HepG2 (cell line): ENCODE measurements around the gene EIF5A. TPM values are rescaled to one million over a fixed set of nuclear protein-coding genes. Genes with fewer than 3 reads are reported as not detected.

Experiments used
- GLI4 ChIP-seq: sonication (generic); formaldehyde crosslinking; IDR thresholded peaks from 2 replicates; pipeline ENCODE4 v1.5.1; 2020; ENCODE audit warnings: missing genetic modification reagents, mild to moderate bottlenecking, moderate library complexity, borderline replicate concordance
- HNRNPK ChIP-seq: fragments of 200-400 bp; formaldehyde crosslinking; IDR thresholded peaks from 2 replicates; pipeline ENCODE4 v1.6.1; 2018; ENCODE audit warnings: low read length, low read depth, moderate library complexity, mild to moderate bottlenecking; ENCODE audit not compliant: poor library complexity, severe bottlenecking
- HOXA7 ChIP-seq: sonication (generic); formaldehyde crosslinking; IDR thresholded peaks from 2 replicates; pipeline ENCODE4 v1.8.1; 2022; ENCODE audit warnings: mild to moderate bottlenecking, missing genetic modification reagents, moderate library complexity
- NR1H2 ChIP-seq: sonication (generic); formaldehyde crosslinking; IDR thresholded peaks from 2 replicates; pipeline ENCODE4 v1.8.1; 2022; ENCODE audit warnings: low read depth, missing genetic modification reagents, borderline replicate concordance
- XRCC5 ChIP-seq: fragments of 200-400 bp; formaldehyde crosslinking; optimal IDR thresholded peaks from 2 replicates; pipeline ENCODE3; 2017; ENCODE audit warnings: mild to moderate bottlenecking, low read length
- YEATS4 ChIP-seq: sonication (generic); formaldehyde crosslinking; IDR thresholded peaks from 2 replicates; pipeline ENCODE4 v1.4.0; 2020; ENCODE audit warnings: missing genetic modification reagents, borderline replicate concordance
- ZFP36L2 ChIP-seq: sonication (generic); formaldehyde crosslinking; IDR thresholded peaks from 2 replicates; pipeline ENCODE4 v1.4.0; 2020; ENCODE audit warnings: missing genetic modification reagents
- polyA plus RNA-seq, 8 experiments: library from polyadenylated mRNA; depleted of rRNA in 3 of 8; stranded (reverse) in 7 of 8; unstranded in 1 of 8; fragments of >200 nt; fragmentation: Illumina TruSeq in 4 of 8; extraction: Trizol in 4 of 8; gene quantifications; 2 replicates each; pipeline versions ENCODE4 v1.2.1 to v1.2.3, GENCODE V29; 2011 to 2016; ENCODE audit warnings: low read depth in 4 of 8, missing spikeins in 1 of 8, mixed read lengths in 1 of 8; ENCODE audit not compliant: insufficient read depth in 1 of 8
- total RNA-seq, 5 experiments: library from RNA; depleted of rRNA; stranded (reverse); fragments of >200 nt; fragmentation: Illumina TruSeq; extraction: Trizol; gene quantifications; 2 replicates each; pipeline ENCODE4 v1.2.3, GENCODE V29; 2016; ENCODE audit warnings: low read depth in 1 of 5
- TF ChIP-seq, protein P1 (sequence below): IDR thresholded peaks from 2 replicates; pipeline ENCODE4 v1.6.1; 2016; ENCODE audit warnings: missing biosample characterization, missing genetic modification reagents, low read depth
- TF ChIP-seq, protein P2 (sequence below): sonication (generic); formaldehyde crosslinking; IDR thresholded peaks from 2 replicates; pipeline ENCODE4 v1.5.1; 2020; ENCODE audit warnings: missing genetic modification reagents, mild to moderate bottlenecking, borderline replicate concordance
- TF ChIP-seq, protein P3 (sequence below): sonication (generic); formaldehyde crosslinking; IDR thresholded peaks from 2 replicates; pipeline ENCODE4 v1.4.0; 2020; ENCODE audit warnings: mild to moderate bottlenecking, missing genetic modification reagents
- TF ChIP-seq, protein P4 (sequence below): sonication (generic); formaldehyde crosslinking; IDR thresholded peaks from 2 replicates; pipeline ENCODE4 v1.4.0; 2020; ENCODE audit warnings: missing genetic modification reagents
- TF ChIP-seq, protein P5 (sequence below): sonication (generic); formaldehyde crosslinking; IDR thresholded peaks from 2 replicates; pipeline ENCODE4 v1.5.1; 2020; ENCODE audit warnings: missing genetic modification reagents, mild to moderate bottlenecking, borderline replicate concordance
- TF ChIP-seq, protein P6 (sequence below): sonication (generic); formaldehyde crosslinking; IDR thresholded peaks from 2 replicates; pipeline ENCODE4 v1.5.1; 2020; ENCODE audit warnings: mild to moderate bottlenecking, missing genetic modification reagents, moderate library complexity
- TF ChIP-seq, protein P7 (sequence below): sonication (generic); formaldehyde crosslinking; IDR thresholded peaks from 2 replicates; pipeline ENCODE4 v1.8.1; 2023; ENCODE audit warnings: mild to moderate bottlenecking, inconsistent platforms, moderate library complexity, missing genetic modification reagents, borderline replicate concordance

Gene EIF5A
- total and polyA plus RNA-seq, 2 of the 13 experiments (the other 11 are each of a cell fraction or from before 2014, with no cell fraction given): 319 to 337 TPM

DNA sequence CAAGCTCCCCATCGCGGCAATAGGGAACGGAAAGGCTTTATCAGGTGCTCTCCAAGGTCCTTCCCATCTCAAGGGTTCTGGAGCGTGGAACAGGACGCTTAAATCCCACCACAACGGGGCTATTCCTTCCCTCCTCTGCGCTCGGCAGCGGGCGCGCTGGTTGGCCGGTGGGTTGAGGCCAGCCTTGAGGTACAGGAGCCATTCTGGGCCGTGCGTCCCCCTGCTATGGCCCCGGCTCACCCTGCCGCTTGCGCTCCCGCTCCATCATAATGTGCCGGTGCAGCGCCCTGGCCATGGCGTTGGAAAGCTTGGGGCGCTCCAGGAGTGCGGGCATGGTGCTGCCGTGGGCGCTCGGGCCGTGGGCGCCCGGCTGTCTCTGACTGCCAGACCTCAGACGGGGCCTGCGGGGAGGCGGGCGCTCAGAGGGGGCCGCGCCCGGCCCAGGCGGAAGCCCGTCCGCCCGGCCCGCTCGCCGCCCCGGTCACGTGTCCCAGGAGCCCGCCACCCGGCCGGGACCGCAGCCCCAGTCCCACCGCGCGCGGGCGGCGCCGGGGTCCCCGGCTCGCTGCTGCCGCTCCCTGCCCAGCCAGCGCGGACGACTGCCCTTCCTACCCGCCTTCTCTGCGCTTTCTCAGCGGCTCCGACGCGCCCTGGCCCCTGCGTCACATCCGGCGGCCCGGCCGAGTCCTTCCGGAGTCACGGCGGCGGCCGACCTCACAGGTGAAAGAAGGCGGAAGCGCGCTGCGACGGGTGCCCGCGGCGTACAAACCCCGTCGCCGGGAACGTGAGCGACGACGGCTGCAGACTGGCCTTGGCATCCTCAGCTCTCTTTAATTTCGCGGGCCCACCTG, 7.5 kb downstream of the EIF5A start, which contains the start of gene GPS2 (continued):
- TF ChIP-seq, protein P1, sequence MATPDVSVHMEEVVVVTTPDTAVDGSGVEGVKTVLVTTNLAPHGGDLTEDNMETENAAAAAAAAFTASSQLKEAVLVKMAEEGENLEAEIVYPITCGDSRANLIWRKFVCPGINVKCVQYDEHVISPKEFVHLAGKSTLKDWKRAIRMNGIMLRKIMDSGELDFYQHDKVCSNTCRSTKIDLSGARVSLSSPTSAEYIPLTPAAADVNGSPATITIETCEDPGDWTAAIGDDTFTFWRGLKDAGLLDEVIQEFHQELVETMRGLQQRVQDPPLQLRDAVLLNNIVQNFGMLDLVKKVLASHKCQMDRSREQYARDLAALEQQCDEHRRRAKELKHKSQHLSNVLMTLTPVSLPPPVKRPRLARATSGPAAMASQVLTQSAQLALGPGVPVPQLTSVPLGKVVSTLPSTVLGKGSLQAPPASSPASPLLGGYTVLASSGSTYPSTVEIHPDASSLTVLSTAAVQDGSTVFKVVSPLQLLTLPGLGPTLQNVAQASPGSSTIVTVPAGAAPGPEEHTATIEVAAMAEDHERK (CRISPR knock-in tag): peak; percentile 83
- TF ChIP-seq, protein P2, sequence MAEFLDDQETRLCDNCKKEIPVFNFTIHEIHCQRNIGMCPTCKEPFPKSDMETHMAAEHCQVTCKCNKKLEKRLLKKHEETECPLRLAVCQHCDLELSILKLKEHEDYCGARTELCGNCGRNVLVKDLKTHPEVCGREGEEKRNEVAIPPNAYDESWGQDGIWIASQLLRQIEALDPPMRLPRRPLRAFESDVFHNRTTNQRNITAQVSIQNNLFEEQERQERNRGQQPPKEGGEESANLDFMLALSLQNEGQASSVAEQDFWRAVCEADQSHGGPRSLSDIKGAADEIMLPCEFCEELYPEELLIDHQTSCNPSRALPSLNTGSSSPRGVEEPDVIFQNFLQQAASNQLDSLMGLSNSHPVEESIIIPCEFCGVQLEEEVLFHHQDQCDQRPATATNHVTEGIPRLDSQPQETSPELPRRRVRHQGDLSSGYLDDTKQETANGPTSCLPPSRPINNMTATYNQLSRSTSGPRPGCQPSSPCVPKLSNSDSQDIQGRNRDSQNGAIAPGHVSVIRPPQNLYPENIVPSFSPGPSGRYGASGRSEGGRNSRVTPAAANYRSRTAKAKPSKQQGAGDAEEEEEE: no peak
- TF ChIP-seq NR1H2 (CRISPR knock-in tag): no peak
- TF ChIP-seq, protein P3, sequence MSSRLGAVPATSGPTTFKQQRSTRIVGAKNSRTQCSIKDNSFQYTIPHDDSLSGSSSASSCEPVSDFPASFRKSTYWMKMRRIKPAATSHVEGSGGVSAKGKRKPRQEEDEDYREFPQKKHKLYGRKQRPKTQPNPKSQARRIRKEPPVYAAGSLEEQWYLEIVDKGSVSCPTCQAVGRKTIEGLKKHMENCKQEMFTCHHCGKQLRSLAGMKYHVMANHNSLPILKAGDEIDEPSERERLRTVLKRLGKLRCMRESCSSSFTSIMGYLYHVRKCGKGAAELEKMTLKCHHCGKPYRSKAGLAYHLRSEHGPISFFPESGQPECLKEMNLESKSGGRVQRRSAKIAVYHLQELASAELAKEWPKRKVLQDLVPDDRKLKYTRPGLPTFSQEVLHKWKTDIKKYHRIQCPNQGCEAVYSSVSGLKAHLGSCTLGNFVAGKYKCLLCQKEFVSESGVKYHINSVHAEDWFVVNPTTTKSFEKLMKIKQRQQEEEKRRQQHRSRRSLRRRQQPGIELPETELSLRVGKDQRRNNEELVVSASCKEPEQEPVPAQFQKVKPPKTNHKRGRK (CRISPR knock-in tag): no peak
- TF ChIP-seq, protein P4, sequence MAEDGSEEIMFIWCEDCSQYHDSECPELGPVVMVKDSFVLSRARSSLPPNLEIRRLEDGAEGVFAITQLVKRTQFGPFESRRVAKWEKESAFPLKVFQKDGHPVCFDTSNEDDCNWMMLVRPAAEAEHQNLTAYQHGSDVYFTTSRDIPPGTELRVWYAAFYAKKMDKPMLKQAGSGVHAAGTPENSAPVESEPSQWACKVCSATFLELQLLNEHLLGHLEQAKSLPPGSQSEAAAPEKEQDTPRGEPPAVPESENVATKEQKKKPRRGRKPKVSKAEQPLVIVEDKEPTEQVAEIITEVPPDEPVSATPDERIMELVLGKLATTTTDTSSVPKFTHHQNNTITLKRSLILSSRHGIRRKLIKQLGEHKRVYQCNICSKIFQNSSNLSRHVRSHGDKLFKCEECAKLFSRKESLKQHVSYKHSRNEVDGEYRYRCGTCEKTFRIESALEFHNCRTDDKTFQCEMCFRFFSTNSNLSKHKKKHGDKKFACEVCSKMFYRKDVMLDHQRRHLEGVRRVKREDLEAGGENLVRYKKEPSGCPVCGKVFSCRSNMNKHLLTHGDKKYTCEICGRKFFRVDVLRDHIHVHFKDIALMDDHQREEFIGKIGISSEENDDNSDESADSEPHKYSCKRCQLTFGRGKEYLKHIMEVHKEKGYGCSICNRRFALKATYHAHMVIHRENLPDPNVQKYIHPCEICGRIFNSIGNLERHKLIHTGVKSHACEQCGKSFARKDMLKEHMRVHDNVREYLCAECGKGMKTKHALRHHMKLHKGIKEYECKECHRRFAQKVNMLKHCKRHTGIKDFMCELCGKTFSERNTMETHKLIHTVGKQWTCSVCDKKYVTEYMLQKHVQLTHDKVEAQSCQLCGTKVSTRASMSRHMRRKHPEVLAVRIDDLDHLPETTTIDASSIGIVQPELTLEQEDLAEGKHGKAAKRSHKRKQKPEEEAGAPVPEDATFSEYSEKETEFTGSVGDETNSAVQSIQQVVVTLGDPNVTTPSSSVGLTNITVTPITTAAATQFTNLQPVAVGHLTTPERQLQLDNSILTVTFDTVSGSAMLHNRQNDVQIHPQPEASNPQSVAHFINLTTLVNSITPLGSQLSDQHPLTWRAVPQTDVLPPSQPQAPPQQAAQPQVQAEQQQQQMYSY (CRISPR knock-in tag): no peak
- peak; percentile 73 for TF ChIP-seq HNRNPK
- no peak for TF ChIP-seq ZFP36L2 (CRISPR knock-in tag)
- 0 out of 2 replicates have a peak, but pooled peaks have one; percentile 23 for TF ChIP-seq GLI4 (CRISPR knock-in tag)
- TF ChIP-seq, protein P5, sequence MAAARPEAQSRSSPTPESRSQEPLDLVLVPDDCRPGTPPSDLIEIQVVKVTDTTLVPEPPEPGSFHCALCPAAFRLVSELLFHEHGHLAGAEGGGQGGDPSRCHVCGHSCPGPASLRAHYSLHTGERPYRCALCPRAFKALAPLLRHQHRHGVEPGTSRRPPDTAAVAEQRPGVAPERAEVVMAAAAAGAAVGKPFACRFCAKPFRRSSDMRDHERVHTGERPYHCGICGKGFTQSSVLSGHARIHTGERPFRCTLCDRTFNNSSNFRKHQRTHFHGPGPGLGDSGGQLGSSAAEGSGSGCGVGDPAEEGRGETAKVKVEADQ (CRISPR knock-in tag): 0 out of 2 replicates have a peak, but pooled peaks have one; percentile 52
- peak; percentile 70; the same call in 1 of the 2 replicates for TF ChIP-seq YEATS4
- TF ChIP-seq XRCC5: peak; percentile 58
- TF ChIP-seq, protein P6, sequence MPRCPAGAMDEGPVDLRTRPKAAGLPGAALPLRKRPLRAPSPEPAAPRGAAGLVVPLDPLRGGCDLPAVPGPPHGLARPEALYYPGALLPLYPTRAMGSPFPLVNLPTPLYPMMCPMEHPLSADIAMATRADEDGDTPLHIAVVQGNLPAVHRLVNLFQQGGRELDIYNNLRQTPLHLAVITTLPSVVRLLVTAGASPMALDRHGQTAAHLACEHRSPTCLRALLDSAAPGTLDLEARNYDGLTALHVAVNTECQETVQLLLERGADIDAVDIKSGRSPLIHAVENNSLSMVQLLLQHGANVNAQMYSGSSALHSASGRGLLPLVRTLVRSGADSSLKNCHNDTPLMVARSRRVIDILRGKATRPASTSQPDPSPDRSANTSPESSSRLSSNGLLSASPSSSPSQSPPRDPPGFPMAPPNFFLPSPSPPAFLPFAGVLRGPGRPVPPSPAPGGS (CRISPR knock-in tag): peak; percentile 73; the same call in 1 of the 2 replicates
- TF ChIP-seq, protein P7, sequence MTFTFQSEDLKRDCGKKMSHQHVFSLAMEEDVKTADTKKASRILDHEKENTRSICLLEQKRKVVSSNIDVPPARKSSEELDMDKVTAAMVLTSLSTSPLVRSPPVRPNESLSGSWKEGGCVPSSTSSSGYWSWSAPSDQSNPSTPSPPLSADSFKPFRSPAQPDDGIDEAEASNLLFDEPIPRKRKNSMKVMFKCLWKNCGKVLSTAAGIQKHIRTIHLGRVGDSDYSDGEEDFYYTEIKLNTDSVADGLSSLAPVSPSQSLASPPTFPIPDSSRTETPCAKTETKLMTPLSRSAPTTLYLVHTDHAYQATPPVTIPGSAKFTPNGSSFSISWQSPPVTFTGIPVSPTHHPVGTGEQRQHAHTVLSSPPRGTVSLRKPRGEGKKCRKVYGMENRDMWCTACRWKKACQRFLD (CRISPR knock-in tag): peak; percentile 35; the same call in 1 of the 2 replicates
- TF ChIP-seq HOXA7 (CRISPR knock-in tag): no peak
